ENCODE results near the gene OXER1.

DNA sequence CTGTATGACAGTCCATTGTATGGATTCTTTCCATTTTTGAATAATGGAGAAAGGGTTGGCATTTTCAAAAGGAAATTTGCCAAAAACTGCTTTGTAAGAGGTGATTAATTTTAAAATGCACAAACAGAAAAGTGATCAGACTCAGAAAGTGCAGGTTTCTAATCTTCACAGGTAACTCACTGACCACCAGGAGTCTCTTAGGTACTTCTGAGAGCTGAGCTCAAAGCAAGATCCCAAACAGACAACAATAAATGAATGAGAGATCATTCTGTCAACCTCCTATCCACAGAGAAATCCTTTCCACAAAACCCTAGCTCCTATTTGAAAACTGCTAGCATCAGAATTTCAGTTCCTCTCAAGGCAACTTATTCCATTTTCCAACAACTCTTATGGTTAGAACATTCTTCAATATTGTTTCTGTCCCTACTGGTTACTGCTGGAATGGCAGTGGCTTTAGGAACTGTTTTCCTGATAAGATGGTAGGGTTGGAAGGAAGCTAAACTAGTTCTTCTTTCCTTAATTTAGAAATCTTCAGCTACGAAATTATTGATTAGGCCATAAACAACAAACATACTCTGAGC, 49.1 kb upstream of the OXER1 start:
- TF ChIP-seq, protein P1, sequence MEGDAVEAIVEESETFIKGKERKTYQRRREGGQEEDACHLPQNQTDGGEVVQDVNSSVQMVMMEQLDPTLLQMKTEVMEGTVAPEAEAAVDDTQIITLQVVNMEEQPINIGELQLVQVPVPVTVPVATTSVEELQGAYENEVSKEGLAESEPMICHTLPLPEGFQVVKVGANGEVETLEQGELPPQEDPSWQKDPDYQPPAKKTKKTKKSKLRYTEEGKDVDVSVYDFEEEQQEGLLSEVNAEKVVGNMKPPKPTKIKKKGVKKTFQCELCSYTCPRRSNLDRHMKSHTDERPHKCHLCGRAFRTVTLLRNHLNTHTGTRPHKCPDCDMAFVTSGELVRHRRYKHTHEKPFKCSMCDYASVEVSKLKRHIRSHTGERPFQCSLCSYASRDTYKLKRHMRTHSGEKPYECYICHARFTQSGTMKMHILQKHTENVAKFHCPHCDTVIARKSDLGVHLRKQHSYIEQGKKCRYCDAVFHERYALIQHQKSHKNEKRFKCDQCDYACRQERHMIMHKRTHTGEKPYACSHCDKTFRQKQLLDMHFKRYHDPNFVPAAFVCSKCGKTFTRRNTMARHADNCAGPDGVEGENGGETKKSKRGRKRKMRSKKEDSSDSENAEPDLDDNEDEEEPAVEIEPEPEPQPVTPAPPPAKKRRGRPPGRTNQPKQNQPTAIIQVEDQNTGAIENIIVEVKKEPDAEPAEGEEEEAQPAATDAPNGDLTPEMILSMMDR (IDR thresholded peaks at IDR 0.05) = peak; percentile 8 to 62 (median 51)
- TF ChIP-seq POLR2A (IDR thresholded peaks at IDR 0.05) = no peak
- TF ChIP-seq EP300 (IDR thresholded peaks at IDR 0.05) = no peak
